Chondrocyte (in vitro differentiated cells): ENCODE data around the gene PRSS36. TPM values are rescaled to one million over a fixed set of nuclear protein-coding genes. Genes with fewer than 3 reads are reported as not detected.

Experiments used
- DNase-seq: peaks from one replicate; pipeline ENCODE4 v3.0.0; 2021; ENCODE audit warnings: mixed read lengths, low spot score
- H3K27ac Mint-ChIP-seq: one replicate; pipeline ENCODE4 v1.8.0; 2021; ENCODE audit warnings: mild to moderate bottlenecking, moderate library complexity, mixed read lengths; ENCODE audit not compliant: unreplicated experiment
- H3K27me3 Mint-ChIP-seq: 2 replicates; pipeline ENCODE4 v1.8.0; 2021; ENCODE audit warnings: low read depth, mixed read lengths
- H3K36me3 Mint-ChIP-seq: 2 replicates; pipeline ENCODE4 v1.8.0; 2021; ENCODE audit warnings: low read depth, mixed read lengths
- H3K4me1 Mint-ChIP-seq: 2 replicates; pipeline ENCODE4 v1.8.0; 2021; ENCODE audit warnings: low read depth, mild to moderate bottlenecking, mixed read lengths
- H3K4me3 Mint-ChIP-seq: one replicate; pipeline ENCODE4 v1.8.0; 2021; ENCODE audit warnings: mild to moderate bottlenecking, moderate library complexity, mixed read lengths; ENCODE audit not compliant: unreplicated experiment
- H3K9me3 Mint-ChIP-seq: 2 replicates; pipeline ENCODE4 v1.8.0; 2021; ENCODE audit warnings: low read depth, mixed read lengths
- CTCF ChIP-seq: fragments of 200-600 bp; sonication (generic); IDR thresholded peaks from 2 replicates; pipeline ENCODE4 v1.5.0; 2021; ENCODE audit warnings: antibody characterized with exemption, mild to moderate bottlenecking, moderate library complexity
- total RNA-seq: library from RNA; stranded (reverse); gene quantifications from 3 replicates; pipeline ENCODE4 v1.2.1, GENCODE V29; 2021

Gene PRSS36
- total RNA-seq, 1 donor from 2014 or later: 0.35 TPM

GRCh38 chr16:31194898-31195297 is 45.0 kb upstream of the PRSS36 start:
- peaks cover 52% of the 10 kb centered on the region for H3K36me3 Mint-ChIP-seq
- no peak overlapping the region for H3K4me3 Mint-ChIP-seq
- no peak for TF ChIP-seq CTCF
- H3K4me1 Mint-ChIP-seq: peaks cover 17% of the 10 kb centered on the region
- DNase-seq: no peak
- H3K27me3 Mint-ChIP-seq: no peaks in the 10 kb centered on the region
- no peaks in the 10 kb centered on the region for H3K9me3 Mint-ChIP-seq
- H3K27ac Mint-ChIP-seq: no peak overlapping the region

GRCh38 chr16:31193874-31194273 is 44.0 kb upstream of the PRSS36 start:
- TF ChIP-seq CTCF: no peak
- Mint-ChIP-seq H3K4me3 (no peak overlapping the region), H3K9me3 (no peaks in the 10 kb centered on the region), H3K4me1 (peaks cover 8% of the 10 kb centered on the region), H3K36me3 (peaks cover 55% of the 10 kb centered on the region), H3K27me3 (no peaks in the 10 kb centered on the region), H3K27ac (no peak overlapping the region)
- no peak for DNase-seq

GRCh38 chr16:31192856-31193642 is 43.2 kb upstream of the PRSS36 start:
- Mint-ChIP-seq H3K9me3 (no peaks in the 10 kb centered on the region), H3K4me1 (peaks cover 4% of the 10 kb centered on the region), H3K27me3 (no peaks in the 10 kb centered on the region), H3K4me3 (no peak overlapping the region), H3K36me3 (peaks cover 64% of the 10 kb centered on the region), H3K27ac (no peak overlapping the region)
- no peak for DNase-seq
- TF ChIP-seq CTCF: no peak

GRCh38 chr16:31191697-31192428 is 42.0 kb upstream of the PRSS36 start:
- Mint-ChIP-seq H3K27me3 (no peaks in the 10 kb centered on the region), H3K4me1 (peaks cover 4% of the 10 kb centered on the region), H3K27ac (no peak overlapping the region), H3K9me3 (no peaks in the 10 kb centered on the region), H3K4me3 (no peak overlapping the region), H3K36me3 (peaks cover 75% of the 10 kb centered on the region)
- TF ChIP-seq CTCF: no peak
- DNase-seq: no peak

- Mint-ChIP-seq H3K9me3 (no peaks in the 10 kb centered on the region), H3K36me3 (peaks cover 80% of the 10 kb centered on the region), H3K4me3 (no peak overlapping the region), H3K27ac (no peak overlapping the region), H3K4me1 (peaks cover 9% of the 10 kb centered on the region), H3K27me3 (no peaks in the 10 kb centered on the region)
- TF ChIP-seq CTCF: no peak
- no peak for DNase-seq
These were observed 41.1 kb upstream of the PRSS36 start for GRCh38 chr16:31190818-31191444.
